HepG2 (cell line): Measurements from ENCODE around the gene ZC3H14. TPM values are rescaled to one million over a fixed set of nuclear protein-coding genes. Genes with fewer than 3 reads are reported as not detected.

ENCODE experiments used
- ARID4A ChIP-seq: sonication (generic); formaldehyde crosslinking; IDR thresholded peaks from 2 replicates; pipeline ENCODE4 v1.5.0; 2020; ENCODE audit warnings: mild to moderate bottlenecking, missing genetic modification reagents, borderline replicate concordance
- HDAC1 ChIP-seq: sonication (generic); formaldehyde crosslinking; IDR thresholded peaks from 2 replicates; pipeline ENCODE4 v1.5.1; 2020; ENCODE audit warnings: mild to moderate bottlenecking, missing genetic modification reagents
- HMGXB3 ChIP-seq: sonication (generic); formaldehyde crosslinking; IDR thresholded peaks from 2 replicates; pipeline ENCODE4 v1.4.0; 2020; ENCODE audit warnings: missing genetic modification reagents, borderline replicate concordance
- KDM3A ChIP-seq: IDR thresholded peaks from 2 replicates; pipeline ENCODE4 v1.6.1; 2018; ENCODE audit warnings: low read depth, missing compliant biosample characterization
- PPARG ChIP-seq: conservative IDR thresholded peaks from 2 replicates; pipeline ENCODE4 v1.6.1; 2016; ENCODE audit warnings: missing biosample characterization, missing genetic modification reagents
- PRDM15 ChIP-seq: sonication (generic); formaldehyde crosslinking; IDR thresholded peaks from 2 replicates; pipeline ENCODE4 v1.4.0; 2020; ENCODE audit warnings: missing genetic modification reagents
- PRPF4 ChIP-seq: fragments of 200-400 bp; formaldehyde crosslinking; IDR thresholded peaks from 2 replicates; pipeline ENCODE4 v1.6.1; 2016; ENCODE audit warnings: low read length, low read depth; ENCODE audit not compliant: poor library complexity, severe bottlenecking
- RFXAP ChIP-seq: sonication (generic); formaldehyde crosslinking; IDR thresholded peaks from 2 replicates; pipeline ENCODE4 v1.4.0; 2020; ENCODE audit warnings: missing genetic modification reagents, borderline replicate concordance
- SRSF1 ChIP-seq: fragments of 200-400 bp; formaldehyde crosslinking; optimal IDR thresholded peaks from 2 replicates; pipeline ENCODE3; 2017; ENCODE audit warnings: mild to moderate bottlenecking, low read depth, low read length, moderate library complexity
- TCF7 ChIP-seq: sonication (generic); IDR thresholded peaks from 2 replicates; pipeline ENCODE4 v1.6.1; 2016; ENCODE audit warnings: antibody characterized with exemption, low read depth
- TGIF2 ChIP-seq: IDR thresholded peaks from 2 replicates; pipeline ENCODE4 v1.6.1; 2016; ENCODE audit warnings: control low read depth, missing compliant biosample characterization
- USF2 ChIP-seq, 2 experiments: sonication (generic) in 1 of 2; formaldehyde crosslinking in 1 of 2; IDR thresholded peaks; 2 replicates each; pipeline versions ENCODE4 v1.5.1 to v1.6.1; 2011 to 2020; ENCODE audit warnings: borderline replicate concordance in 1 of 2, low read depth in 1 of 2, low read length in 1 of 2, mild to moderate bottlenecking in 1 of 2, missing genetic modification reagents in 1 of 2, moderate library complexity in 1 of 2
- ZNF33B ChIP-seq: sonication (generic); formaldehyde crosslinking; IDR thresholded peaks from 2 replicates; pipeline ENCODE4 v1.5.1; 2020; ENCODE audit warnings: mild to moderate bottlenecking, missing genetic modification reagents
- ZSCAN9 ChIP-seq: IDR thresholded peaks from 2 replicates; pipeline ENCODE4 v1.6.1; 2016; ENCODE audit warnings: borderline replicate concordance
- polyA plus RNA-seq, 8 experiments: library from polyadenylated mRNA; depleted of rRNA in 3 of 8; stranded (reverse) in 7 of 8; unstranded in 1 of 8; fragments of >200 nt; fragmentation: Illumina TruSeq in 4 of 8; extraction: Trizol in 4 of 8; gene quantifications; 2 replicates each; pipeline versions ENCODE4 v1.2.1 to v1.2.3, GENCODE V29; 2011 to 2016; ENCODE audit warnings: low read depth in 4 of 8, missing spikeins in 1 of 8, mixed read lengths in 1 of 8; ENCODE audit not compliant: insufficient read depth in 1 of 8
- total RNA-seq, 5 experiments: library from RNA; depleted of rRNA; stranded (reverse); fragments of >200 nt; fragmentation: Illumina TruSeq; extraction: Trizol; gene quantifications; 2 replicates each; pipeline ENCODE4 v1.2.3, GENCODE V29; 2016; ENCODE audit warnings: low read depth in 1 of 5

The ZC3H14 gene
- total and polyA plus RNA-seq, 2 of the 13 experiments (the other 11 are each of a cell fraction or from before 2014, with no cell fraction given), result 65.1 to 67.5 TPM

GRCh38 chr14:88613552-88614010, 50.7 kb downstream of the ZC3H14 start (continued):
- TF ChIP-seq PRPF4 (no peak), PPARG (CRISPR knock-in tag) (peak; percentile 67), ARID4A (peak; percentile 63; the same call in 1 of the 2 replicates), HDAC1 (CRISPR knock-in tag) (0 out of 2 replicates have a peak, but pooled peaks have one; percentile 44), ZNF33B (no peak), ZSCAN9 (CRISPR knock-in tag) (no peak), KDM3A (CRISPR knock-in tag) (no peak), RFXAP (CRISPR knock-in tag) (peak; percentile 30; the same call in 1 of the 2 replicates), TCF7 (no peak; the same call in 1 of the 2 replicates), SRSF1 (no peak), TGIF2 (CRISPR knock-in tag) (peak; percentile 77), PRDM15 (no peak), USF2 (IDR thresholded peaks at IDR 0.05; ENCODE audit: low read depth, low read length) (peak; percentile 61), USF2 (CRISPR knock-in tag; IDR thresholded peaks at IDR 0.05; ENCODE audit: borderline replicate concordance) (peak; percentile 70; the same call in 1 of the 2 replicates), HMGXB3 (CRISPR knock-in tag) (peak; percentile 57; the same call in 1 of the 2 replicates)
